ENCODE measurements around the gene LCN6.
"Not testable (repeated sequence)": the region's sequence is repeated elsewhere in the genome, so short reads cannot be mapped to it uniquely, and the experiment has no call there.

The LCN6 gene

GRCh38 chr9:136782452-136782851 lies 34.1 kb upstream of the LCN6 start:
- DNase-seq (ENCODE audit: low read depth), result no peak

DNA sequence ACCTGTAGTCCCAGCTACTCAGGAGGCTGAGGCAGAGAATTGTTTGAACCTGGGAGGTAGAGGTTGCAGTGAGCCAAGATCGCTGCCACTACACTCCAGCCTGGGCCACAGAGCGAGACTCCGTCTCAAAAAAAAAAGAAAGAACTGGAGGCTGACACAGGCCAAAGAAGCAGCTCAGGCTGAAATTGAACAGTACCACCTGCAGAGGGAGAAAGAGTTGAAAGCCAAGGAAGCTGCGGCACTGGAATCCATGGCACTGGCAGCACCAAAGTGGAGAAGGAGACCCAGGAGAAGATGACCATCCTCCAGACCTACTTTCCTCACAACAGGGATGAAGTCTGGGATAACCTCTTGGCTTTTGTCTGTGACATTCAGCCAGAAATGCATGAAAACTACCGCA lies 31.5 kb upstream of the LCN6 start:
- no peak for DNase-seq (ENCODE audit: low read depth)

DNA sequence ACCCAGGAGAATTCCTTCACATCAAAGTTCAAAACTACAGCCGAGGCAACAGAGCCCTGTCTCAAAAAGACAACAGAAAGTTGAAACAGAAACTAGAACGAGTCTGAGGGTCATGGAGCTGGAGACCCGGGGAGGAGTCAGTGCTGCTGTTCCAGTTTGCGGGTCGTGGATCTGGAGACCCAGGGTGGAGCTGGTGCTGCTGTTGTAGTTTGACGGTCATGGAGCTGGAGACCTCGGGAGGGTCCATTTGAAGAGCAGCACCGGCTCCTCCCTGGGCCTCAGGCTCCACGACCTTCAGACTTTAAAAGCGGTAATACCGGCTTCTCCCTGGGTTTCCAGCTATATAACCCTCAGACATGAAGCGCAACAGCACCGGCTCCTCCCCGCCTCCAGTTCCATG lies 29.0 kb upstream of the LCN6 start:
- no peak for DNase-seq (ENCODE audit: low read depth)

DNA sequence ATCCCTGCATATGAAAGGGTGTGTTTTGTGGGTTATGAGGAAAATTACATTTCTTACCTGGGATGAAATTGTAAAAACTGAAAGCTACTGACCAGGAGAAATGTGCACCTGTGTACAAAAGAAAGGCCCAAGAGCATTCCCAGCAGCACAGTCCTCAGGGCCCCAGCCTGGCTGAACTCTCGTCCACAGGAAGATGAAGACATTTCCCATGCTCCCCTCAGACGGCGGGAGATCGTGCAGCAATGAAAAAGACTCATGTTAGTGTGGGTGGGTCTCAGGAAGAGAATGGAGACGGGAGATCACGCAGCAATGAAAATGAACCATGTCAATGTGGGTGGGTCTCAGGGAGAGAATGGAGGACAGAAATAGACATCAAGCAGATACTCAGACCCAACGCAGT lies 28.6 kb upstream of the LCN6 start:
- DNase-seq (ENCODE audit: low read depth), result no peak

GRCh38 chr9:136775191-136775590 lies 26.9 kb upstream of the LCN6 start:
- DNase-seq (ENCODE audit: low read depth), result no peak

- no peak for DNase-seq (ENCODE audit: low read depth)
These were observed 26.2 kb upstream of the LCN6 start for GRCh38 chr9:136774416-136775045.

DNA sequence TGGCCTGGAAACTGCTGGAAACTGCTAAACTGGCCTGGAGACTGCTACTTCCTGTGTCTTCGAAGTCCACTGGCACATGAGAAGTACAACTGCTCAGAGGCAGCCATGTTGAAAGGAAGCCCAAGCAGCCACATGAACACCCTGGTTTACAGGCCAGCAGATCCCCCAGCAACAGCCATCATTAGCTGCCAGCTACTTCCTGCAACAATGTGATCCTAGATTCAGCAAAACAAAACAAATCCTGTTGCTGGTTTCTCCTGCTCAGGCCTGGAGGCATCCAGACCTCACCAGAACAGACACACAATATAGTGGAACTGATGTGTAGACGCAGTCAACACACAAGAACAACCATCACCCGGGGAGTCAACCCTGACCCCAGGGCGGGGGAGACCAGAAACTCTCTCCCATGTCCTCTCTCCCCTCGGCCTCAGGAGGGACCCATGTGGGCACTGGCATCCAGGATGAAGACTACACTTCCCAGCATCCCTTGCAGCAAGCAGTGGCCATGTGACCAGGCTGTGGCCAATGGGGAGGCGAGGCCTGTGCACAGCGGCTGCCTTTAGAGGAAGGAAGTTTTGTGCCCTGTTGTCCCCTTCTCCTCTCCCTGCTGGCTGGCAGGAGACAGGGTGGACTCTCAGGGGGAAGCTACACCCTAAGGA lies 25.2 kb upstream of the LCN6 start:
- DNase-seq (ENCODE audit: low read depth), result no peak

GRCh38 chr9:136771907-136772415 lies 23.6 kb upstream of the LCN6 start:
- DNase-seq (ENCODE audit: low read depth), result no peak

DNA sequence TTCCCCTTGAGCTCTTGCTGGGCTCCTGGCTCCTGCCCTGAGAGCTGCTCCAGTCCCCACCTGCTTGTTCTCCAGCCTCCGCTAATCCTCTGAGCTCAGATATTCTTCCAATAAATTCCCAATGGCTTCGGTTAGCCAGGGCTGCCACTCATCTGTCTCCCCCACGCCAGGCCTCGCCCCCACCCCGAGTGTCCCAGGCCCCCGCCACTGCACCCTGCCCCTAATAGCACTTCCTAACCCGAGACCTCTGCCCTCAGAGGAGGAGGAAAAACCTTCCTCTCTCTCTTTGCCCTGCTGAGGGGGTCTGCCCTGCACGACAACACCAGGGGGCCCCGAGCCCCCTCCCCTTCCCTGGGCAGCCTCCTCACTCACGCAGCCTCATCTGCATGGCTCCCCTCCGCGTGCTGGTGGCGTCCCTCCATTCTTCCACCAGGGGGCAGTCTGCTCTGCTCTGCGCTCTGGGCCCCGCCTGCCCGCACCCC lies 21.4 kb upstream of the LCN6 start:
- no peak for DNase-seq (ENCODE audit: low read depth)

GRCh38 chr9:136766410-136767120 lies 18.2 kb upstream of the LCN6 start:
- not testable (repeated sequence) for DNase-seq (ENCODE audit: low read depth)

GRCh38 chr9:136765745-136766409 lies 17.6 kb upstream of the LCN6 start:
- DNase-seq (ENCODE audit: low read depth), result not testable (repeated sequence)

- no peak for DNase-seq (ENCODE audit: low read depth)
These were observed 16.7 kb upstream of the LCN6 start for GRCh38 chr9:136765041-136765440.

DNA sequence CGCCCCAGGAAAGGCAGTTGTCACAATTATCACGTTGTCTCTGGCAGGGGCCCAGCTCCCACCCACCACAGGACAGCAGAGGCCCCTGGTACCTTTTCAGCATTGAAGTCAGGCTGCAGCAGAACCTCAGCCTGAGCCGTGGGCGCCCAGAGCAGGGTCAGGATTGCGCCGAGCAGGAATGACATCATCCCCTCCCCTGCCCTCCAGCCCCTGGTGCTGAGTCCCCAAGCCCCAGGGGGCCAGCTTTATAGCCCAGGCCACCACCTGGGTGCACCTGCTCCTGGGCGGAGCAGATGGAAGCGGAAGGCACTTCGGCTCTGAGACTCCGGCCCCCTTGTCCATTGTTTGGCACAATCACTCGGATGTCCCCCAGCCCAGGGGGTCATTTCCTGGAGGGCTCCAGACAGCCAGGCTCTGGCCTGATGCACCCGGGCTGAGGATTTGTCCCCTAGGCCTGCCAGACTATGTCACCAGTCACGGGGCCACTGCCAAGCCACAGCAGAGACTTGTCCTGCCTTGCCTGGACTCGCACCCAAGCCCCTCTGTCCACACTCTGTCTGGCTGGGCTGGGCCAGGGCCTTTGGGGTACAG lies 16.1 kb upstream of the LCN6 start, which contains the start of gene LCN15:
TSS of gene LCN15 (minus strand) at position 218 of the 591 bp plus-strand sequence. CDS start at position 188, 30 bp downstream.
- DNase-seq (ENCODE audit: low read depth), result no peak

- no peak for DNase-seq (ENCODE audit: low read depth)
These were observed 15.3 kb upstream of the LCN6 start for GRCh38 chr9:136763649-136764035.

- DNase-seq (ENCODE audit: low read depth), result no peak
These were observed 14.8 kb upstream of the LCN6 start for GRCh38 chr9:136762915-136763648.

GRCh38 chr9:136762221-136762691 lies 13.9 kb upstream of the LCN6 start:
- DNase-seq (ENCODE audit: low read depth), result no peak

DNA sequence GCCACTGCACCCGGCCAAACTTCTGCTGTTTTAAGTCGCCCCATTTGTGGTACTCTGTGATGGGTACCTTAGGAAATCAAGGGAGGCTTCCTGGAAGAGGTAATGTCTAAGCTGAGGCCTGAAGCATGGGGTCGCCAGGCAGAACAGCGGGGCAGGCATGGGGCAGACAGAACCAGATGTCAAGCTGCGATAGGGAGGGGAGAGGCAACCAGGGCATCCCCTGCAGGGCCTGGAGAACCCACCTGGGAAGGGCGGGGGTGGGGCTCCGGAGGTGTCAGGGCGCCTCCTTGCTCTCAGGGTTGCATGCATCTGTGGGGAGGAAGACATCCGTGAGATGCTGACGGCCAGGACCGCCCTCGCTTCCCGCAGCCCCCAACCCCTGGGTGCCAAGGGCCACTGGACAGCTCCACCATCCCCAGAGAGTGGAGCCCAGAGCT lies 13.2 kb upstream of the LCN6 start:
- DNase-seq (ENCODE audit: low read depth), result no peak

DNA sequence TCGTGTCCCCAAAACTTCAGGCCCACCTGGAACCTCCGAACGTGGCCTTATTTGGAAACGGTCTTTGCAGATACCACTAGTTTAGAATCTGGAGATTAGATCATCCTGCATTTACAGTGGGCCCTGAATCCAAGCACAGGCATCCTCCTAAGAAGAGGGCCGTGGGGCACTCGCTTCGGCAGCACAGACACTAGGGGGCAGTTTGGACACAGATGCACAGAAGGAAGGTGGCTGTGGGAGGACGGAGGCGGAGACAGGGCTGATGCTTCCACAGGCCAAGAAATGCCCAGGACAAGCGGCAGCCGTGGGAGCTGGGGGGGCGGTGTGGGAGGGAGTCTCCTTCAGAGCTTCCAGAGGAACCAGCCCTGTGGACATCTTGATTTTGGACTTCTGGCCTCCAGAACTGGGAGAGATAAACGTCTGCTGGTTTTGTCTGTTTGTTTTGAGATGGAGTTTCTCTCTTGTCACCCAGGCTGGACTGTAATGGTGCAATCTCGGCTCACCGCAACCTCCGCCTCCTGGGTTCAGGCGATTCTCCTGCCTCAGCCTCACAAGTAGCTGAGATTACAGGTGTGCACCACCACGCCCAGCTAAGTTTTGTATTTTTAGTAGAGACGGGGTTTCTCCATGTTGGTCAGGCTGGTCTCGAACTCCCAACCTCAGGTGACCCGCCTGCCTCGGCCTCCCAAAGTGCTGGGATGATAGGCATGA lies 12.7 kb upstream of the LCN6 start:
- peak; percentile 32 for DNase-seq (ENCODE audit: low read depth)

DNA sequence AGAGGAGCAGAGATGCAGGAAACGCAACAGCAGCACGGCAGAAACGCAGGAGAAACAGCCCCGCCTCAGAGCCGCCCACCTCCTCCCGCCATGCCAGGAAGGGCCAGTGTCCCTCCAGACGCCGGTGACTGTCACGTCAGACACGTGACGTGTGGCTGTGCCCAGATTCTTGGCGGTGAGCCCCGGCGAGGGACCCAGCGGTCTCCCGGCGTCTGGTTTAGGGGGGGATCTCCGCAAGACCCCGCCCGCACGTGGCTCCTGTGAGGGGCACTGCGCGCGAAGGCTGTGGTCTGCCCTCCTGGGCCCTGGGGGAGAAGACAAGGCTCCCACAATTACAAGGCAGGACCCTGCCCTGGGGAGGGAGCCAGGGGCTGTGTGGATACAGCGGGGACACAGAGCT lies 12.1 kb upstream of the LCN6 start:
- no peak for DNase-seq (ENCODE audit: low read depth)
